Caco-2 (cell line): ENCODE measurements around the gene TRAPPC2. TPM values are rescaled to one million over a fixed set of nuclear protein-coding genes. Genes with fewer than 3 reads are reported as not detected.

Experiments used
- BruUV-seq: library from RNA; stranded (reverse); fragments of 400-500 nt; replicated peaks from 2 replicates; lab custom pipeline; 2021; lab: Mats Ljungman, UMichigan
- CTCF ChIA-PET: fragments of 300-600 bp; sonication (Branson Sonifier 250); formaldehyde crosslinking; loops from one replicate; lab custom pipeline; 2022; ENCODE audit warnings: antibody characterized with exemption; lab: Charles Lee
- POLR2A ChIA-PET: fragments of 300-600 bp; sonication (Branson Sonifier 250); formaldehyde crosslinking; loops from one replicate; lab custom pipeline; 2022; ENCODE audit warnings: antibody characterized with exemption; lab: Charles Lee
- DNase-seq, 2 experiments: peaks; one replicate each; pipeline versions ENCODE4 v3.0.0 to v3.0.0-alpha.2; 2020 to 2022
- H3K27me3 ChIP-seq: replicated peaks from 2 replicates; pipeline ENCODE4 v1.6.0; 2011; ENCODE audit warnings: low read length; ENCODE audit not compliant: control insufficient read depth, insufficient read depth
- H3K36me3 ChIP-seq: 2 replicates; pipeline ENCODE4 v1.5.1; 2011; ENCODE audit warnings: low read length; ENCODE audit not compliant: control insufficient read depth, insufficient read depth
- H3K4me1 ChIP-seq: fragments of 250-450 bp; sonication (Bioruptor Pico); 2 replicates; pipeline ENCODE4 v1.5.1; 2020; ENCODE audit warnings: mild to moderate bottlenecking
- H3K4me3 ChIP-seq: 2 replicates; pipeline ENCODE4 v1.5.1; 2011; ENCODE audit warnings: low read depth, mild to moderate bottlenecking, control low read depth, low read length
- H3K9me3 ChIP-seq: fragments of 250-450 bp; sonication (Bioruptor Pico); 2 replicates; pipeline ENCODE4 v1.5.1; 2020; ENCODE audit warnings: mild to moderate bottlenecking, moderate library complexity
- H3K27ac Mint-ChIP-seq: one replicate; pipeline ENCODE4 v1.8.0; 2022; ENCODE audit warnings: mixed read lengths; ENCODE audit not compliant: unreplicated experiment
- H3K27me3 Mint-ChIP-seq: one replicate; pipeline ENCODE4 v1.8.0; 2022; ENCODE audit warnings: mixed read lengths; ENCODE audit not compliant: insufficient read depth, unreplicated experiment
- H3K36me3 Mint-ChIP-seq: one replicate; pipeline ENCODE4 v1.8.0; 2022; ENCODE audit warnings: mild to moderate bottlenecking, mixed read lengths; ENCODE audit not compliant: insufficient read depth, unreplicated experiment
- H3K4me1 Mint-ChIP-seq: one replicate; pipeline ENCODE4 v1.8.0; 2022; ENCODE audit warnings: low read depth, mixed read lengths; ENCODE audit not compliant: unreplicated experiment
- H3K4me3 Mint-ChIP-seq: one replicate; pipeline ENCODE4 v1.8.0; 2022; ENCODE audit warnings: mild to moderate bottlenecking, moderate library complexity, mixed read lengths; ENCODE audit not compliant: unreplicated experiment
- H3K9me3 Mint-ChIP-seq: one replicate; pipeline ENCODE4 v1.8.0; 2022; ENCODE audit warnings: mixed read lengths; ENCODE audit not compliant: unreplicated experiment
- intact Hi-C: fragments of 100-400 bp; cut with micrococcal nuclease; formaldehyde crosslinking; loops from one replicate; pipeline ENCODE4 v1.10.0; 2022; ENCODE audit not compliant: unreplicated experiment
- total RNA-seq: library from RNA; stranded (reverse); gene quantifications from 2 replicates; pipeline ENCODE4 v1.2.3, GENCODE V29; 2022
- TF ChIP-seq, protein P1 (sequence below), 2 experiments: fragments of 200-600 bp in 1 of 2; IDR thresholded peaks; 1 replicate in 1 of 2; 2 replicates in 1 of 2; pipeline versions ENCODE4 v1.5.1 to v1.8.0; 2011 to 2022; ENCODE audit warnings: antibody characterized with exemption in 1 of 2, control low read depth in 1 of 2, inconsistent platforms in 1 of 2, low read depth in 1 of 2, low read length in 1 of 2, mild to moderate bottlenecking in 1 of 2, moderate library complexity in 1 of 2; ENCODE audit not compliant: insufficient read depth in 1 of 2, severe bottlenecking in 1 of 2, unreplicated experiment in 1 of 2

TRAPPC2 gene
- total RNA-seq, 1 experiment from 2014 or later = 19.3 TPM

DNA sequence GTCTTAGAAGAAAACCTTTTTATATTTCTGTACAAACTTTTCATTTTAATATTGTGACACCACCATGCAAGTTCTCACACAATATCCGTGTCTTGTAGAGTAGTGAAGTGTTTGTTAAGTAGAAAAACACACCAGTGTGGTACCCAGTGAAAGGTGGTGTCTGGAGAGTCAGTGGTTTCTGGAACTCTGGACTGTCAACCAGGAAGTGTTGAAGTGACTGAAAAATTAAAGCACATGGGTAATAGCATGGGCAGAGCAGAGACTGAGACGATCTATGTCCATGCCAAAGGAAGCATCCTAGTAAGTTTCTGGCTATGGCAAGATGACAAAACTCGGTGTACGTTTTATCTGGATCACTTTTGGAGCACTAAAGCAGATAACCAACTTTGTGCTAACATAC is 23.3 kb downstream of the TRAPPC2 start:
- no peak overlapping the region for H3K4me3 Mint-ChIP-seq
- no peaks in the 10 kb centered on the region for H3K4me1 ChIP-seq
- ChIA-PET POLR2A (no interaction called here), CTCF (no interaction called here)
- peaks cover 16% of the 10 kb centered on the region for H3K36me3 Mint-ChIP-seq
- intact Hi-C loops = no loop called here
- H3K9me3 Mint-ChIP-seq = no peaks in the 10 kb centered on the region
- no peak overlapping the region for H3K27ac Mint-ChIP-seq
- H3K27me3 ChIP-seq = no peaks in the 10 kb centered on the region
- BruUV-seq = no TSS peak
- H3K4me1 Mint-ChIP-seq = no peaks in the 10 kb centered on the region
- H3K36me3 ChIP-seq = no peaks in the 10 kb centered on the region
- no peaks in the 10 kb centered on the region for H3K9me3 ChIP-seq
- H3K27me3 Mint-ChIP-seq = no peaks in the 10 kb centered on the region
- no peak for DNase-seq
- TF ChIP-seq, protein P1, sequence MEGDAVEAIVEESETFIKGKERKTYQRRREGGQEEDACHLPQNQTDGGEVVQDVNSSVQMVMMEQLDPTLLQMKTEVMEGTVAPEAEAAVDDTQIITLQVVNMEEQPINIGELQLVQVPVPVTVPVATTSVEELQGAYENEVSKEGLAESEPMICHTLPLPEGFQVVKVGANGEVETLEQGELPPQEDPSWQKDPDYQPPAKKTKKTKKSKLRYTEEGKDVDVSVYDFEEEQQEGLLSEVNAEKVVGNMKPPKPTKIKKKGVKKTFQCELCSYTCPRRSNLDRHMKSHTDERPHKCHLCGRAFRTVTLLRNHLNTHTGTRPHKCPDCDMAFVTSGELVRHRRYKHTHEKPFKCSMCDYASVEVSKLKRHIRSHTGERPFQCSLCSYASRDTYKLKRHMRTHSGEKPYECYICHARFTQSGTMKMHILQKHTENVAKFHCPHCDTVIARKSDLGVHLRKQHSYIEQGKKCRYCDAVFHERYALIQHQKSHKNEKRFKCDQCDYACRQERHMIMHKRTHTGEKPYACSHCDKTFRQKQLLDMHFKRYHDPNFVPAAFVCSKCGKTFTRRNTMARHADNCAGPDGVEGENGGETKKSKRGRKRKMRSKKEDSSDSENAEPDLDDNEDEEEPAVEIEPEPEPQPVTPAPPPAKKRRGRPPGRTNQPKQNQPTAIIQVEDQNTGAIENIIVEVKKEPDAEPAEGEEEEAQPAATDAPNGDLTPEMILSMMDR (IDR thresholded peaks at IDR 0.05; ENCODE audit: insufficient read depth in 1 of 2, low read depth in 1 of 2, low read length in 1 of 2, severe bottlenecking in 1 of 2, unreplicated experiment in 1 of 2) = no peak
- H3K4me3 ChIP-seq = no peak overlapping the region

GRCh38 chrX:13703589-13703988 is 30.8 kb downstream of the TRAPPC2 start:
- ChIA-PET CTCF (no interaction called here), POLR2A (no interaction called here)
- H3K36me3 ChIP-seq = no peaks in the 10 kb centered on the region
- TF ChIP-seq, protein P1 (IDR thresholded peaks at IDR 0.05; ENCODE audit: insufficient read depth in 1 of 2, low read depth in 1 of 2, low read length in 1 of 2, severe bottlenecking in 1 of 2, unreplicated experiment in 1 of 2) = no peak
- no peaks in the 10 kb centered on the region for H3K27me3 ChIP-seq
- H3K4me1 Mint-ChIP-seq = peaks cover 13% of the 10 kb centered on the region
- no peak for DNase-seq
- H3K9me3 ChIP-seq = no peaks in the 10 kb centered on the region
- no TSS peak for BruUV-seq
- H3K4me3 Mint-ChIP-seq = no peak overlapping the region
- no peaks in the 10 kb centered on the region for H3K27me3 Mint-ChIP-seq
- H3K4me1 ChIP-seq = no peaks in the 10 kb centered on the region
- intact Hi-C loops = no loop called here
- peaks cover 33% of the 10 kb centered on the region for H3K36me3 Mint-ChIP-seq
- no peak overlapping the region for H3K4me3 ChIP-seq
- no peaks in the 10 kb centered on the region for H3K9me3 Mint-ChIP-seq
- H3K27ac Mint-ChIP-seq = no peak overlapping the region

DNA sequence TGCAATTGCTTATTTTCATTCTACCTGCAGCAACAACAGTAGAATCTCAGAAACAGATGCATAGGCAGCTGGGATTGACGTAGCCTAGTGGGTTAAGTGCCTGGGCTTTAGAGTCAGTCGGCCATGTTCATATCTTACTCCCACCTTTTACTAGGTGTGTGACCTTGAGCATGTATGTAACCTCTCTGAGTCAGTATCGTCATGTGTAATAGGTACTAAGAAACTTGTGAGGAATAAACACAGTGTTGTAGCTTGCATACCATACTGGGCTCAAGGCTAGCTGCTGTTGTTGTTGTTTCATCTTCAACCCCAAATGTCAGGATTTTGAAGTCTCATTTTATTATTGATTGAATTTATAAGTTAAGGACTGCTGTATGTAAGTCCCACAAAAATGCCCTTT is 31.3 kb downstream of the TRAPPC2 start:
- BruUV-seq = no TSS peak

More for the DNA sequence above, 31.3 kb downstream of the TRAPPC2 start:
- peaks cover 13% of the 10 kb centered on the region for H3K4me1 Mint-ChIP-seq
- no peaks in the 10 kb centered on the region for H3K9me3 Mint-ChIP-seq
- ChIA-PET POLR2A (no interaction called here), CTCF (no interaction called here)
- no peaks in the 10 kb centered on the region for H3K9me3 ChIP-seq
- H3K4me3 ChIP-seq = no peak overlapping the region
- no peak overlapping the region for H3K27ac Mint-ChIP-seq
- intact Hi-C loops = no loop called here
- no peak overlapping the region for H3K4me3 Mint-ChIP-seq
- no peak for DNase-seq
- no peaks in the 10 kb centered on the region for H3K27me3 ChIP-seq
- TF ChIP-seq, protein P1 (IDR thresholded peaks at IDR 0.05; ENCODE audit: insufficient read depth in 1 of 2, low read depth in 1 of 2, low read length in 1 of 2, severe bottlenecking in 1 of 2, unreplicated experiment in 1 of 2) = no peak
- no peaks in the 10 kb centered on the region for H3K27me3 Mint-ChIP-seq
- peaks cover 28% of the 10 kb centered on the region for H3K36me3 Mint-ChIP-seq
- no peaks in the 10 kb centered on the region for H3K36me3 ChIP-seq
- H3K4me1 ChIP-seq = no peaks in the 10 kb centered on the region
